HG03097 (cell line): Measurements from ENCODE around the gene EEF1A2.
"Not testable (repeated sequence)": the region's sequence is repeated elsewhere in the genome, so short reads cannot be mapped to it uniquely, and the experiment has no call there.

Experiments
- ATAC-seq: cut with Tn5 transposase; IDR thresholded peaks from one replicate; pipeline ENCODE4 v1.9.1; 2021; ENCODE audit not compliant: unreplicated experiment, low FRiP score

The EEF1A2 gene

GRCh38 chr20:63490416-63490815, 8.5 kb downstream of the EEF1A2 start:
- ATAC-seq = no peak

GRCh38 chr20:63488315-63489251, 10.3 kb downstream of the EEF1A2 start:
- no peak for ATAC-seq

- ATAC-seq = no peak
Observed at GRCh38 chr20:63487781-63488241, 11.1 kb downstream of the EEF1A2 start.

- ATAC-seq = no peak
Observed at GRCh38 chr20:63487116-63487764, 11.6 kb downstream of the EEF1A2 start.

GRCh38 chr20:63486300-63486855, 12.5 kb downstream of the EEF1A2 start:
- no peak for ATAC-seq

- ATAC-seq = no peak
Observed at GRCh38 chr20:63484651-63485403, 14.1 kb downstream of the EEF1A2 start.

GRCh38 chr20:63484236-63484635, 14.6 kb downstream of the EEF1A2 start:
- no peak for ATAC-seq

- no peak for ATAC-seq
Observed at GRCh38 chr20:63483834-63484233, 15.0 kb downstream of the EEF1A2 start.

GRCh38 chr20:63482021-63482587, 16.8 kb downstream of the EEF1A2 start:
- ATAC-seq = no peak

GRCh38 chr20:63481503-63481902, 17.4 kb downstream of the EEF1A2 start:
- no peak for ATAC-seq

GRCh38 chr20:63479695-63480419, 19.0 kb downstream of the EEF1A2 start:
- ATAC-seq = not testable (repeated sequence)

GRCh38 chr20:63478346-63479302, 20.3 kb downstream of the EEF1A2 start:
- no peak for ATAC-seq

GRCh38 chr20:63477944-63478343, 20.9 kb downstream of the EEF1A2 start:
- no peak for ATAC-seq

- no peak for ATAC-seq
Observed at GRCh38 chr20:63477061-63477616, 21.7 kb downstream of the EEF1A2 start.

GRCh38 chr20:63475209-63475608, 23.7 kb downstream of the EEF1A2 start:
- no peak for ATAC-seq

GRCh38 chr20:63473555-63474449, 25.1 kb downstream of the EEF1A2 start:
- ATAC-seq = no peak

GRCh38 chr20:63472862-63473390, 26.0 kb downstream of the EEF1A2 start:
- ATAC-seq = no peak
